ENCODE results near the gene SLC40A1.

SLC40A1 gene

DNA sequence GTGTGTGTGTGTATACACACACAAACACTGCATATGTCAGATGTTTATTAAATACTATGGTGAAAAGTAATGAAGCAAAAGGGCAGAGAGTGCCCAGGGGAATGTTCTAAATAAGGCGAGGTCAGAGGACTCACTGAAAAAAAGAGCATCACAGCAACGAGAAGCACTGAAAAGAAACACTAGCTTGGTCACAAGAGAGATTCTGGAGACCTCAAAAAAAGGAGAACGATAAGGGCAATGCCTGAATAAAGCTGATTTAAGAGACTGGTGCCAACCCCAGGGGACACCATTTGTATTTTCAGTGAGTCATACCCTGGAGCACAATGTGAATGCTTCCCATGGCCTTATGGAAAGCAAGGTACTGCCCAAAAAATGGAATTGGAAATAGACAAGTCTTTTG is 14.5 kb downstream of the SLC40A1 start:
- Mint-ChIP-seq H3K27ac (no peak overlapping the region), H3K4me1 (ENCODE audit: low read depth) (peaks cover 10% of the 10 kb centered on the region), H3K4me3 (no peak overlapping the region), H3K36me3 (ENCODE audit: low read depth) (peaks cover 2% of the 10 kb centered on the region), H3K9me3 (peaks cover 3% of the 10 kb centered on the region), H3K27me3 (ENCODE audit: low read depth) (no peaks in the 10 kb centered on the region)

DNA sequence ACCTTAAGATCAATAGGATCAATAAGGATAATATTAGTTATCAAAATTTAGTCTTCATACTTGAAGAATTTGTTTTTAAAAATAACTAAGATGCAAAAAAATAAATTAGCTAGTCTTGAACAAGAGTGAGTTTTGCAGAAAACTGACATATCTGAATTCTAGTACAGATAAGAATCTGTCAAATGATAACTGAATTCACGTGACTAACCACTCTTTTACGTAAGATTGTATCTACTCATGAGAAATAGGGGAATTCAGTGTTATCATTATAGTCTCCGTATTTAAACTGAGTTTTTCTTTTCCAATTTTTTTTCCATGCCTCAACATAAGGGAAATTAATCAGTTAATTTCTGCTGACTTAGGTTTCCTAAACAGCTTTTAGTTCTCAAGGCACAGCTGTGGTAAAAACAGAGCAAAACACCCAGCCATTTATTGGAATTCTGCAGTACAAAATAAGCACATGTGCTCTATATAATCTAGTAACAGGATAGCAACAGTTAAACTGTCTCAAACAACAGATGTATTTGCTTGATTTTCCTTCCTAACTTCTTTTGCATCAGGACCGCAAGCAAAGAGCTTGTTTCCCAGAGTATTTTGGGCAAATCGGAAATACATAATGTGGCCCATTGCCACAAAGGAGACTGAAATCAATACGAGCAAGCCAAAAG is 19.1 kb downstream of the SLC40A1 start:
- no peak overlapping the region for H3K4me3 Mint-ChIP-seq
- peaks cover 4% of the 10 kb centered on the region for H3K27me3 Mint-ChIP-seq (ENCODE audit: low read depth)
- H3K36me3 Mint-ChIP-seq (ENCODE audit: low read depth) = peaks cover 2% of the 10 kb centered on the region
- H3K27ac Mint-ChIP-seq = no peak overlapping the region
- peaks cover 3% of the 10 kb centered on the region for H3K9me3 Mint-ChIP-seq
- H3K4me1 Mint-ChIP-seq (ENCODE audit: low read depth) = peaks cover 4% of the 10 kb centered on the region

DNA sequence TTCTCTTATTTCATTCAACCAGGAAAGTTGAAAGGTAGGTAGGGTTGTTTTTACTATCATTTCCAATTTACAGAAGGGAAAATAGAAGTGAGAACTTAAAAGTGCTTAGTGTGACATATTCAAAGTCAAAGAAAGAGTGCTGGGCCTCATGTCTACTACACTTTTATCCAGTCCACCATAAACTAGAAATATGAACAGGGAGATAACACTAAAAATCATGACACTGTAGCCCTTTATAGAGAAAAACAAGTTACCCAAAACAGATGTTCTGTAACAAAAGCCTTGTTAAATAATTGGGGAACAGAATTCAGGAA is 20.4 kb downstream of the SLC40A1 start:
- H3K9me3 Mint-ChIP-seq = no peaks in the 10 kb centered on the region

DNA sequence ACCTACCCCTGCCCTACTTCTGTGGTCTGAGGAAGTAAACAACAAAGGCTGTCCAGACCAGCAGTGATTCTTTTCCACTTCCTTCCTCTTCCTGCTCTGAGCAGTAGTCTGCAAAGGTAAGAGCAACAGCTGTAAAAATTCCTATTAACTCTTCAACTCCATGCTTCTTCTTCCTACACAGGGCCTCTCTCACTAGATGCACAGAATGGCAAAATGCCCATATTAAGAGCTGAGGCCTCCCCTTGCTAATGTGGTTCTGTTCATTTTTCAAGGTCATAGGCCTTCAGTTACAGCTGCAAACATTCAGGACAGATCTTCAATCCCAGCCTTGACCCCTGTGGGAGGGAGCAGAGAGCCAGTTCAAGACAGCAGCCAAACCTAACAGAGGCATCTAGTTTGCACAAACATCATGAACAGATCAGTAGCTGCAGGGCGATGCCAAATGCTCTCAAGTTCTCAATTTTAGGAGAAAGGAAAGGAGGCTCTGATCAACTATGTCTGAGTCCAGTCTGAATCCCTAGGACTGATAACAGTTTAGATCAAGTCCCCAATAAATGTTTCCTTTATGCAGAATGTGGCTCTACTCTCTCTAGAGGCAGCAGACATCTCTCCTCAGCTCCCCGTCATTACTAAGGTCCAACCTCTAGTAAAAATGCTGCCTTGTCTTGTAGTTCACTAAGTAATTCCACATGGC is 20.9 kb downstream of the SLC40A1 start:
- no peak overlapping the region for H3K27ac Mint-ChIP-seq
- H3K4me3 Mint-ChIP-seq = no peak overlapping the region

More for the DNA sequence above, 20.4 kb downstream of the SLC40A1 start:
- H3K4me3 Mint-ChIP-seq = no peak overlapping the region
- peaks cover 5% of the 10 kb centered on the region for H3K4me1 Mint-ChIP-seq (ENCODE audit: low read depth)
- H3K27me3 Mint-ChIP-seq (ENCODE audit: low read depth) = peaks cover 8% of the 10 kb centered on the region
- H3K27ac Mint-ChIP-seq = no peak overlapping the region
- peaks cover 2% of the 10 kb centered on the region for H3K36me3 Mint-ChIP-seq (ENCODE audit: low read depth)

DNA sequence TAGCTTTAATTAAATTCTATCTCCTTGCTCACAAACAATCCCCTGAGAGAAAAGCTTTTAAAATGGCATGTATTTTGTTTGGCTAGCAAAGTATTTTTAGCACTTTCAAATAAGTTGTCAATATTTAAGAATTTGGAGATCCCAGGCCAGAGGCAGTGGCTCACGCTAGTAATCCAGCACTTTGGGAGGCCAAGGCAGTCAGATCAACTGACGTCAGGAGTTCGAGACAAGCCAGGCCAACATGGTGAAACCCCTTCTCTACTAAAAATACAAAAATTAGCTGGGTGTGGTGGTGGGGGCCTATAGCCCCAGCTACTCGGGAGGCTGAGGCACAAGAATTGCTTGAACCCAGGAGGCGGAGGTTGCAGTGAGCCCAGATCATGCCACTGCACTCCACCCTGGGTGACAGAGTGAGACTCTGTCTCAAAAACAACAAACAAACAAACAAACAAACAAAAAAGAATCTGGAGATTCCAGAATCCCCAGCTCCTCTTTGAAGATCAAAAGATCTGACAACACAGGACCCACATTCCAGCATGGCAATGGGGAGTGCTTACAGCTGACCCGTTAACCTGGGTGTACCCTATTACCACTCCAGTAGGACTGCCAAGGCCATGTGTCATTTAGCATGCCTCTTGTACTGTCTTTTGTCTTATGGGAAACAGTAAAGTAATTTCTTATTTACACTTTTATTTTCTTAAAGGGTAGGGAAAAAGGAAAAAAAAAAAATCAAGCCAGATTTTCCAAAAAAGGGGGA is 21.9 kb downstream of the SLC40A1 start:
- Mint-ChIP-seq H3K9me3 (no peaks in the 10 kb centered on the region), H3K27me3 (ENCODE audit: low read depth) (peaks cover 10% of the 10 kb centered on the region), H3K27ac (no peak overlapping the region), H3K4me3 (no peak overlapping the region), H3K36me3 (ENCODE audit: low read depth) (no peaks in the 10 kb centered on the region), H3K4me1 (ENCODE audit: low read depth) (peaks cover 5% of the 10 kb centered on the region)

More for the DNA sequence above, 20.9 kb downstream of the SLC40A1 start:
- no peaks in the 10 kb centered on the region for H3K9me3 Mint-ChIP-seq
- no peaks in the 10 kb centered on the region for H3K36me3 Mint-ChIP-seq (ENCODE audit: low read depth)
- peaks cover 5% of the 10 kb centered on the region for H3K4me1 Mint-ChIP-seq (ENCODE audit: low read depth)
- H3K27me3 Mint-ChIP-seq (ENCODE audit: low read depth) = peaks cover 10% of the 10 kb centered on the region

DNA sequence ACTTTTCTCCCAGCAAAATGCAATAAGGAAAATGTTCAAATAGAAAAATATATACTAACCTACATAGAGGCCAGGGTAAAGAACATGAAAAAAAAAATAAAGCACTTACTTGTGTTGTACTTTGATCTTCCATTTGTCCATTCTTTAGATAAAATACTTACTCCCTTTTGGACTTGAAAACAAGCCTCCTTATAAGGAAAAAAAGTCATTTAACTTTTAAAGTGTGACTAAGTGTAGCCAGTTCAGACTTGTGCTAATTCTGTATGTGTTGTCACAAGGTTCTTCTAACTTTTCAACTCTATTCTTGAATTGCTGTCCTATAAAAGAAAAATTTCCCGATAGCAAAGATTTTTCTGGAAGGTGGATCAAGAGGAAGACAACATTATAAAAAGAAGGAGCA is 23.2 kb downstream of the SLC40A1 start:
- peaks cover 10% of the 10 kb centered on the region for H3K27me3 Mint-ChIP-seq (ENCODE audit: low read depth)
- H3K4me1 Mint-ChIP-seq (ENCODE audit: low read depth) = peaks cover 5% of the 10 kb centered on the region
- H3K36me3 Mint-ChIP-seq (ENCODE audit: low read depth) = no peaks in the 10 kb centered on the region
- no peak overlapping the region for H3K27ac Mint-ChIP-seq
- no peak overlapping the region for H3K4me3 Mint-ChIP-seq
- H3K9me3 Mint-ChIP-seq = no peaks in the 10 kb centered on the region

DNA sequence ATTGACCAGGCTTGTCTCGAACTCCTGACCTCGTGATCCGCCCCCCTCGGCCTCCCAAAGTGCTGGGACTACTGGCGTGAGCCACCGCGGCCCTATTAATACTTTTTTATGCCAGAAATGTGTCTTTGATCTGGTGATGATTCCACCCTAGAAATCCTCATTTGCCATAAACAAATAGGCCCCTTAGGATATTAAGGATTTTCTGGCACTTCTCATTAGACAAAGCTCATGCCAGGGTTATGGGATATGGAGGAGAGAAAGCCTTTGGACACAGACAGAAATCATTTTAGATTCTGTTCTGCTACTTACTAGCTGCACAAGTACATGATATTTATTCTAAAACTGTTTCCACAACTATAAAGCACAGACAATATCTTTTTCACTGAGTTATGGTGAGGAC is 24.1 kb downstream of the SLC40A1 start:
- peaks cover 5% of the 10 kb centered on the region for H3K4me1 Mint-ChIP-seq (ENCODE audit: low read depth)
- no peak overlapping the region for H3K27ac Mint-ChIP-seq
- H3K27me3 Mint-ChIP-seq (ENCODE audit: low read depth) = peaks cover 10% of the 10 kb centered on the region
- H3K4me3 Mint-ChIP-seq = no peak overlapping the region
- H3K9me3 Mint-ChIP-seq = no peaks in the 10 kb centered on the region
- no peaks in the 10 kb centered on the region for H3K36me3 Mint-ChIP-seq (ENCODE audit: low read depth)

DNA sequence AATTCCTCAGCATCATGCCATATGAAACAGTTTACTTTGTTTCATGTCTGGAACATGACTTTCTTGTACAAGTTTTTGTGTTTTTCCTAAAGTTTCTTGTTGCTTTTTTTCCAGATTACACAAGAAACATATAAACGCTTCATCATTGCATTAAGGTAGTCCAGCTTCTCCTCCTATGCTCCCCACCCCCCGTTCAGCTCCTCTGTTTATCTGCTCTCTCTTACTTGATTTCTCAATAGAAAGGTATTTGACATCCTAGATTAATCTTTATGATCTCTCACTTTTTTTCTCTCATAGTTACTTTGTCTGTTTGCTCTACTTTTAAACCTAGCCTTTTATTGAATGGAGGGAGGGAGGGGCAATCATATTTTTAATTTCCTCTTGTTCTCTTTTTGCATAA is 25.4 kb downstream of the SLC40A1 start:
- Mint-ChIP-seq H3K9me3 (no peaks in the 10 kb centered on the region), H3K36me3 (ENCODE audit: low read depth) (no peaks in the 10 kb centered on the region), H3K4me1 (ENCODE audit: low read depth) (peaks cover 5% of the 10 kb centered on the region), H3K4me3 (no peak overlapping the region), H3K27ac (no peak overlapping the region), H3K27me3 (ENCODE audit: low read depth) (peaks cover 10% of the 10 kb centered on the region)

- H3K27ac Mint-ChIP-seq = no peak overlapping the region
- H3K9me3 Mint-ChIP-seq = no peaks in the 10 kb centered on the region
- no peaks in the 10 kb centered on the region for H3K36me3 Mint-ChIP-seq (ENCODE audit: low read depth)
- peaks cover 10% of the 10 kb centered on the region for H3K27me3 Mint-ChIP-seq (ENCODE audit: low read depth)
- peaks cover 1% of the 10 kb centered on the region for H3K4me1 Mint-ChIP-seq (ENCODE audit: low read depth)
- H3K4me3 Mint-ChIP-seq = no peak overlapping the region
These were observed 27.0 kb downstream of the SLC40A1 start for GRCh38 chr2:189553504-189554088.

DNA sequence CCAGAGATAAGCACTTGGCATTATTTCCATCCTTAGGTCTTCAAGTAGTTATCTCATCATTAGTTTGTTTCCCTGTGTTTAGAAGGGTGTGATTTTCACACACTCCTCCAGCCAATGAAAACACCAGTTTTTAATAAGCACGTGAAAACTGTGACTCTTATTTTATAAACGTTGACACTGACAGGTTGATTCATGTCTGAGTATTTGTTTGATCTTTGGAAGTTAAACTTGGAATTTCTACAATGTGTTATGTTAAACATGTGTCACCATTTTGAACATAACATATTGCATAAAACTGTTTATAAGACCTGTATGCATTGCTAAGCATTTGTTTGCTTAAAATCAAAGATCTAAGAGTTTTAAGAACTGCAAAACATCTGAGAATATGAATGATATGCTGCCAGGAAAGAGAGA is 27.6 kb downstream of the SLC40A1 start:
- Mint-ChIP-seq H3K4me1 (ENCODE audit: low read depth) (peaks cover 1% of the 10 kb centered on the region), H3K36me3 (ENCODE audit: low read depth) (no peaks in the 10 kb centered on the region), H3K9me3 (no peaks in the 10 kb centered on the region), H3K27ac (no peak overlapping the region), H3K4me3 (no peak overlapping the region), H3K27me3 (ENCODE audit: low read depth) (peaks cover 10% of the 10 kb centered on the region)

DNA sequence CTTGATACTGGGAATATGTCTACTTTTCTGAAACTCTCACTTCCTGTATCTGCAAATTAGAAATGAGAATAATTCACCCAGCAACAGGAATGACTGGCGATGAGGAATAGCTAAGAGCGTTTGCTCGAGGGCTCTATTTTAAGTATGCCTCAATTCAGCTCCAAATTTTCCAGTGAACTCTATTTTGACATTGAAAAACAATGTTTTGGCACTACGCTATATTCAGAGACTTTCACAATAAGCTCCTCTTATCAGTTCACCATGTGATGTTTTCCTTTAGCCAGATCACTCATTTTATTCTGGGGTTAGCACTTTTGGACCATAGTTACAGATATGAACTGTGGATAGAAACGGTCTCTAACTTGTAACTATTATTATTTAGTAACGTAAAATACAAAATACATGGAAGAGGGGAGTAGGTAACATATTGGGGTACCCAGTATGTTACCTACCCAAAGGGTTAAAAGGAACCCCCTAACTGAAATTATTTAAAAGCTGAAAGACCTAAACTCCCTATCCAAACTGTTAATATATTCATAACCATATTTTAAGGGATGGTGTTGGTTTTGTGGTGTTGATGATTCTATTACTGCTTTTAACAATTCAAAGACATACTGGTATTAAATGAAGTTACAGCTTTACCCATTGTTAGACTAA is 28.1 kb downstream of the SLC40A1 start:
- H3K4me1 Mint-ChIP-seq (ENCODE audit: low read depth) = peaks cover 1% of the 10 kb centered on the region
- no peak overlapping the region for H3K4me3 Mint-ChIP-seq
- H3K27ac Mint-ChIP-seq = no peak overlapping the region
- H3K27me3 Mint-ChIP-seq (ENCODE audit: low read depth) = peaks cover 9% of the 10 kb centered on the region
- no peaks in the 10 kb centered on the region for H3K36me3 Mint-ChIP-seq (ENCODE audit: low read depth)
- no peaks in the 10 kb centered on the region for H3K9me3 Mint-ChIP-seq

- no peak overlapping the region for H3K27ac Mint-ChIP-seq
- H3K27me3 Mint-ChIP-seq (ENCODE audit: low read depth) = peaks cover 6% of the 10 kb centered on the region
- no peaks in the 10 kb centered on the region for H3K36me3 Mint-ChIP-seq (ENCODE audit: low read depth)
- no peaks in the 10 kb centered on the region for H3K9me3 Mint-ChIP-seq
- H3K4me1 Mint-ChIP-seq (ENCODE audit: low read depth) = peaks cover 1% of the 10 kb centered on the region
- H3K4me3 Mint-ChIP-seq = no peak overlapping the region
These were observed 28.8 kb downstream of the SLC40A1 start for GRCh38 chr2:189551808-189552207.

GRCh38 chr2:189549449-189549832 is 31.1 kb downstream of the SLC40A1 start:
- H3K27ac Mint-ChIP-seq = no peak overlapping the region
- no peaks in the 10 kb centered on the region for H3K36me3 Mint-ChIP-seq (ENCODE audit: low read depth)
- no peaks in the 10 kb centered on the region for H3K4me1 Mint-ChIP-seq (ENCODE audit: low read depth)
- H3K4me3 Mint-ChIP-seq = no peak overlapping the region
- no peaks in the 10 kb centered on the region for H3K9me3 Mint-ChIP-seq
- H3K27me3 Mint-ChIP-seq (ENCODE audit: low read depth) = no peaks in the 10 kb centered on the region

DNA sequence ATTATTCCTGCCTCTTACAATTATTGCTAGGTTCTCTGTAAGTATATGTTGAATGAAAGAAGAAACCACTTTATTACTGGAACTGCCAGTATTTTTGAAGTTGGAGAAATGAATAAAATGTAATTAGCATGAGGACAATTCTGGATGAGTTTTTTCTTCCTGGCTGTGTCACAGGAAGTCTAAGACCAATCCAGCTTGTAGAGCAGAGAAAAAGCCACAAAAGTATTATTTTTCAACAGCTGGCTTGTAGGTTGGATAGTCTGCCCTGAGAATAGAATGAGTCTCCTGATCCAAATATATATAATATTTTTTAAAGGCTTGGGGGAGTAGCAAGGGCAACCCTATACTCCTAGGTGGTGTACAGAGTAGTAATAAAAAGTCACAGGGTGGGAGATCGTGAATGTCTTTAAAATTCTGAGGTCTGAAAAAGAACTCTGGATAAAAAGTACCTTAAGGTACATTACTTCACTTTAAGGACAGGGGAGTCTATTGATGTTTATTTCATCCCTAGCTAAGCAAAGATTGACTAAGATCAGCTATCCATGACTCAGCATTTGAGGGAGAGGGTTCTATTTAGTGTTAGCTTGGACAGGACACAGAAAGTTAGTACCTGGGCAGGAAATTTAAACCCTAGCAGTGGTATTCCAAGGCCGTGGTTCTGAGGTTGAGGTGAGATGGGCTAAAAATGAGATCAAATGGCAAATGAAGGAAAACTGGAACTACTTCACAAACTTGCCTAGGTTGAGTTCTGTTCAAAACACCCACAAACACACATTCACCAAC is 31.7 kb downstream of the SLC40A1 start:
- Mint-ChIP-seq H3K27ac (no peak overlapping the region), H3K4me1 (ENCODE audit: low read depth) (no peaks in the 10 kb centered on the region), H3K4me3 (no peak overlapping the region), H3K36me3 (ENCODE audit: low read depth) (no peaks in the 10 kb centered on the region), H3K9me3 (no peaks in the 10 kb centered on the region), H3K27me3 (ENCODE audit: low read depth) (no peaks in the 10 kb centered on the region)
